ENCODE measurements around the gene TRPM6.

TRPM6 gene

DNA sequence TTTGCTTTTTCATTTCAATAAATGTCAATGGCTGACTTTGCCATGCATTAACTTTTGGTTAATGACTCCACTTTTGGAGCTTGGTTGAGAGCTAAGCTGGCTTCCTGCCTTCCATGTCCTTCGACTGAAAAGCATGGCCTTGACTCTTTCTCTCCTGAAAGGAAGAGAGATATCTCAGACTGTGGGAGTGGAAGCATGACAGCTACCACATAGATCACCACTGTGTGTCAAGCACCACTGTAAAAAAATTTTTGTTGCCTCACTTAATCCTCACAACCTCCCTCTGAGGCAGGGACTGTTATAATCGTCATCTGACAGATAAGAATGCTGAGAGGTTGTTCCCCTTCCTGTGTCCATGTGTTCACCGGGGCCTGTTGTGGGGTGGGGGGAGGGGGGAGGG, 205.8 kb downstream of the TRPM6 start:
- TF ChIP-seq, protein P1, sequence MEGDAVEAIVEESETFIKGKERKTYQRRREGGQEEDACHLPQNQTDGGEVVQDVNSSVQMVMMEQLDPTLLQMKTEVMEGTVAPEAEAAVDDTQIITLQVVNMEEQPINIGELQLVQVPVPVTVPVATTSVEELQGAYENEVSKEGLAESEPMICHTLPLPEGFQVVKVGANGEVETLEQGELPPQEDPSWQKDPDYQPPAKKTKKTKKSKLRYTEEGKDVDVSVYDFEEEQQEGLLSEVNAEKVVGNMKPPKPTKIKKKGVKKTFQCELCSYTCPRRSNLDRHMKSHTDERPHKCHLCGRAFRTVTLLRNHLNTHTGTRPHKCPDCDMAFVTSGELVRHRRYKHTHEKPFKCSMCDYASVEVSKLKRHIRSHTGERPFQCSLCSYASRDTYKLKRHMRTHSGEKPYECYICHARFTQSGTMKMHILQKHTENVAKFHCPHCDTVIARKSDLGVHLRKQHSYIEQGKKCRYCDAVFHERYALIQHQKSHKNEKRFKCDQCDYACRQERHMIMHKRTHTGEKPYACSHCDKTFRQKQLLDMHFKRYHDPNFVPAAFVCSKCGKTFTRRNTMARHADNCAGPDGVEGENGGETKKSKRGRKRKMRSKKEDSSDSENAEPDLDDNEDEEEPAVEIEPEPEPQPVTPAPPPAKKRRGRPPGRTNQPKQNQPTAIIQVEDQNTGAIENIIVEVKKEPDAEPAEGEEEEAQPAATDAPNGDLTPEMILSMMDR (IDR thresholded peaks at IDR 0.05): no peak
- Histone ChIP-seq H3K36me3 (no peaks in the 10 kb centered on the region), H3K27ac (no peak overlapping the region), H3K27me3 (no peaks in the 10 kb centered on the region), H3K4me1 (ENCODE audit: control insufficient read depth in 1 of 2, insufficient read depth in 1 of 2, low read depth in 1 of 2, low read length in 1 of 2) (no peaks in the 10 kb centered on the region), H3K4me3 (ENCODE audit: low read depth in 1 of 2, low read length in 1 of 2) (no peak overlapping the region), H3K9me3 (no peaks in the 10 kb centered on the region)

DNA sequence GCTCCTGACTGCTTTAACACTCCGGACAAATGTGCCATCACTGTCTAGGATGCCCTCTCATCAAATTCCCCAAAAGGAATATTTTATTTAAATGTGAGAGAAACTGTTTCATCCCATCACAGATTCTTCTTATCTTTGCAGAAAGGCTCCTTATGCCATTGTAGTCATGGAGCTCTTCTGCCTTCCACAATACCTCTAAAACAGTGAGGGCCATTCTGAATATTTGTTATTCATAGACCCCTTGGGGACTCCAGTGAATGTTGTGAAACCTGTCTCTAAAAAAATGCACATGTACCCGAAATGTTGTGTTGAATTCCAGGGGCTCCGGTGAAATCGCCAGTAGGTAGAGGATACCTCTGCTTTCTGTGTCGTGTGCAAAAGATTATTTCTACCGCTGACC, 213.6 kb downstream of the TRPM6 start:
- H3K36me3 ChIP-seq: no peaks in the 10 kb centered on the region
- H3K4me1 ChIP-seq (ENCODE audit: control insufficient read depth in 1 of 2, insufficient read depth in 1 of 2, low read depth in 1 of 2, low read length in 1 of 2): no peaks in the 10 kb centered on the region
- TF ChIP-seq, protein P1 (IDR thresholded peaks at IDR 0.05): no peak
- no peaks in the 10 kb centered on the region for H3K9me3 ChIP-seq
- H3K27ac ChIP-seq: no peak overlapping the region
- no peaks in the 10 kb centered on the region for H3K27me3 ChIP-seq
- H3K4me3 ChIP-seq (ENCODE audit: low read depth in 1 of 2, low read length in 1 of 2): no peak overlapping the region
